Measurements from ENCODE around the gene USP30. TPM values are rescaled to one million over a fixed set of nuclear protein-coding genes. Genes with fewer than 3 reads are reported as not detected.
A peak's percentile ranks its signal among the peaks of the same experiment; 100 is the strongest.
"Not testable (repeated sequence)": the region's sequence is repeated elsewhere in the genome, so short reads cannot be mapped to it uniquely, and the experiment has no call there.

Gene USP30
- 10 to 100 TPM; 15.9 to 21.6 TPM for total RNA-seq

GRCh38 chr12:109052414-109053323, at the start of gene USP30:
Gene USP30 (plus strand): TSS chr12:109052576. CDS start chr12:109052679, 103 bp downstream.
- Mint-ChIP-seq H3K27me3 (ENCODE audit: low read depth) (no peaks in the 10 kb centered on the region), H3K4me1 (ENCODE audit: low read depth) (peaks cover 18% of the 10 kb centered on the region), H3K9me3 (no peaks in the 10 kb centered on the region), H3K27ac (peak within 1 kb of the TSS; percentile 93), H3K36me3 (ENCODE audit: insufficient read depth in 2 of 2) (peaks cover 0 to 4% of the 10 kb centered on the region in 2 donors), H3K4me3 (peak within 1 kb of the TSS; percentile 90 to 91)
- peak; percentile 85 to 95 for ATAC-seq (replicated peaks in 1 of 2)
- DNase-seq = peak; percentile 84 to 89

GRCh38 chr12:109004017-109004416, 48.4 kb upstream of the USP30 start:
- ATAC-seq (replicated peaks in 1 of 2) = no peak
- no peaks in the 10 kb centered on the region for H3K4me1 Mint-ChIP-seq (ENCODE audit: low read depth)
- no peak overlapping the region for H3K4me3 Mint-ChIP-seq
- DNase-seq = no peak
- H3K9me3 Mint-ChIP-seq = no peaks in the 10 kb centered on the region
- no peak overlapping the region for H3K27ac Mint-ChIP-seq
- peaks cover 11% of the 10 kb centered on the region for H3K27me3 Mint-ChIP-seq (ENCODE audit: low read depth)
- no peaks in the 10 kb centered on the region for H3K36me3 Mint-ChIP-seq (ENCODE audit: insufficient read depth in 2 of 2)

DNA sequence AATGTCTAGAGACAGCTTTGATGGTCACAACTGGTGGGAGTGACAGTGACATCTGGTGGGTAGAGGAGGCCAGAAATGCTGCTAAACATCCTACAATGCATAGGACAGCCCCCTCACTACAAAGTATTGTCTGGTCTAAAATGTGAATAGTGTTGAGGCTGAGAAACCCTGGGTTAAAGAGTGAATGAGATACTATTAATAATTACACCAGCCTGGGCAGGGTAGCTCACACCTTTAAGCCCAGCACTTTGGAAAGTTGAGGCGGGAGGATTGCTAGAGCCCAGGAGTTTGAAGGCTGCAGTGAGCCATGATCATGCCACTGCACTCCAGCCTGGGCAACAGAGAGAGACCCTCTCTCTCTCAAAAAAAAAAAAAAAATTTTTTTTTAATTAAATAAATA, 42.6 kb upstream of the USP30 start:
- ATAC-seq (replicated peaks in 1 of 2) = no peak
- no peak for DNase-seq
- H3K27ac Mint-ChIP-seq = no peak overlapping the region
- H3K27me3 Mint-ChIP-seq (ENCODE audit: low read depth) = peaks cover 28% of the 10 kb centered on the region
- no peaks in the 10 kb centered on the region for H3K36me3 Mint-ChIP-seq (ENCODE audit: insufficient read depth in 2 of 2)
- H3K4me3 Mint-ChIP-seq = no peak overlapping the region
- no peaks in the 10 kb centered on the region for H3K4me1 Mint-ChIP-seq (ENCODE audit: low read depth)
- H3K9me3 Mint-ChIP-seq = no peaks in the 10 kb centered on the region

DNA sequence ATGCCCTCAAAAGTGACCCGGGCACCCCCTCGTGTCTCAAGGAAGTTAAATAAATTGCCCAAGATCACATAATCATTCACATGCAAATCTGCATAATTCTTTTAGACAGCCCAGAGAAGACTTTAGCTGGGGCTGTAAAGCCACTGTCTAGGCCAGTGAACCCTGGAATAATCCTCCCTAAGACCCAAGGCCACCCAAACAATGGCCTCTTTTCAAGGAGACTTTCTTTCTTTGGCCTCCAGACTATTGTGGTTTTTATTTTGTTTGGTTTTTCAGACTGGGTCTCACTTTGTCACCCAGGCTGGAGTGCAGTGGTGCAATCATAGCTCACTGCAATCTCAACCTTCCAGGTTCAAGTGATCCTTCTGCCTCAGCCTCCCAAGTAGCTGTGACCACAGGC, 42.1 kb upstream of the USP30 start:
- Mint-ChIP-seq H3K4me3 (no peak overlapping the region), H3K9me3 (no peaks in the 10 kb centered on the region), H3K36me3 (ENCODE audit: insufficient read depth in 2 of 2) (no peaks in the 10 kb centered on the region), H3K4me1 (ENCODE audit: low read depth) (no peaks in the 10 kb centered on the region), H3K27ac (no peak overlapping the region), H3K27me3 (ENCODE audit: low read depth) (peaks cover 29% of the 10 kb centered on the region)
- DNase-seq (no peak), ATAC-seq (replicated peaks in 1 of 2) (no peak)

DNA sequence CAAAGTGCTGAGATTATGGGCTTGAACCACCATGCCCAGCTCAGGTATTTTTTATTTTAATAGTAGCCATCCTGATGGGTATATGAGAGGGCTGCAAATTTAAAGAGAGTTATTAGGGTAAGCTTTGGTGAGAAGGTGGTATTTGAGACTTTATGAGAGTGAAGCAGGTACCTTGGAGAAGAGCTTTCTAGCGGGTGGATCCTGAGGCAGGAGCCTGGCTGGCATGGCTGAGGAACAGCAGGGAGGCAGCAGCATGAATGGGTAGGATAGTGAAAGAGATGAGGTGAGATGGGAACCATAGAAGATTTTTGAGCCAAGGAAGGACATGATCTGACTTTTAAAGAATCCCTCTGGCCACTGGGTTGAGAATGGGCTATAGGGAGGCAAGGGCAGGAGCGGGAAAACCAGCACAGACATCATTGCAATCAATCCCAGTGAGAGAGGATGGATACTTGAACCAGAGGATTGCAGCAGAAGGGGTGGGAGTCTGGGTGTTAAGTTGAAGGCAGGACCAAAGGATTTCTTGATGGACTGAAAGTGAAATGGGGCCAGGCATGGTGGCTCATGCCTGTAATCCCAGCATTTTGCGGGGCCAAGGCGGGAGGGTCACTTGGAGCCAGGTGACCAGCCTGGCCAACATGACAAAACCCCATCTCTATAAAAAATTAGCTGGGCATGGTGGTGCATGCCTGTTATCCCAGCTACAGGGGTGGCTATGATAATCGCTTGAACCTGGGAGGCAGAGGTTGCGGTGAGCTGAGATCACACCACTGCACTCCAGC, 37.2 kb upstream of the USP30 start:
- Mint-ChIP-seq H3K4me1 (ENCODE audit: low read depth) (no peaks in the 10 kb centered on the region), H3K4me3 (no peak overlapping the region), H3K36me3 (ENCODE audit: insufficient read depth in 2 of 2) (no peaks in the 10 kb centered on the region), H3K27ac (no peak overlapping the region), H3K9me3 (no peaks in the 10 kb centered on the region), H3K27me3 (ENCODE audit: low read depth) (peaks cover 40% of the 10 kb centered on the region)
- DNase-seq (no peak), ATAC-seq (replicated peaks in 1 of 2) (no peak)

DNA sequence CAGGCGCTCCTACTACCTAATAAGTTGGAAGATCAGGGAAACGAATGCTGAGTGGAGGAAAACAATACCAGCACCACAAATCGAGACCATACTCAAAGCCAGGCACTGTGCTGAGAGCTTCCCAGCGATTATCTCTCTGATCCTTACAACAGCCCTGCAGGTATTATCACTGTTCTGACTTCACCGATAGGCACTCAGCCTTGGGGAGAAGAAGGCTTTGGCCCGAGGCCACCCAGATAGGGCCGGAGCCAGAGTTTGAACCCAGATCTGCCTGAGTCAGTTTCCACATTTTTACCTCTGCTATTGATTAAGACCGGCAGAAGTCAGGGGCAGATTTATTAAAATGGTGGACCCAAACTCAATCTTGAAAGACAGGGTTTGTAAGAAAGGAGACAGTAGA, 36.4 kb upstream of the USP30 start:
- Mint-ChIP-seq H3K4me1 (ENCODE audit: low read depth) (peaks cover 7% of the 10 kb centered on the region), H3K27me3 (ENCODE audit: low read depth) (peaks cover 47% of the 10 kb centered on the region), H3K9me3 (no peaks in the 10 kb centered on the region), H3K4me3 (no peak overlapping the region), H3K27ac (no peak overlapping the region), H3K36me3 (ENCODE audit: insufficient read depth in 2 of 2) (no peaks in the 10 kb centered on the region)
- DNase-seq (no peak), ATAC-seq (replicated peaks in 1 of 2) (no peak)

- no peak overlapping the region for H3K27ac Mint-ChIP-seq
- no peaks in the 10 kb centered on the region for H3K9me3 Mint-ChIP-seq
- H3K4me1 Mint-ChIP-seq (ENCODE audit: low read depth) = peaks cover 7% of the 10 kb centered on the region
- H3K27me3 Mint-ChIP-seq (ENCODE audit: low read depth) = peaks cover 48% of the 10 kb centered on the region
- no peak overlapping the region for H3K4me3 Mint-ChIP-seq
- DNase-seq (no peak), ATAC-seq (replicated peaks in 1 of 2) (no peak)
- H3K36me3 Mint-ChIP-seq (ENCODE audit: insufficient read depth in 2 of 2) = no peaks in the 10 kb centered on the region
Measured at GRCh38 chr12:109016978-109017377, 35.4 kb upstream of the USP30 start.

DNA sequence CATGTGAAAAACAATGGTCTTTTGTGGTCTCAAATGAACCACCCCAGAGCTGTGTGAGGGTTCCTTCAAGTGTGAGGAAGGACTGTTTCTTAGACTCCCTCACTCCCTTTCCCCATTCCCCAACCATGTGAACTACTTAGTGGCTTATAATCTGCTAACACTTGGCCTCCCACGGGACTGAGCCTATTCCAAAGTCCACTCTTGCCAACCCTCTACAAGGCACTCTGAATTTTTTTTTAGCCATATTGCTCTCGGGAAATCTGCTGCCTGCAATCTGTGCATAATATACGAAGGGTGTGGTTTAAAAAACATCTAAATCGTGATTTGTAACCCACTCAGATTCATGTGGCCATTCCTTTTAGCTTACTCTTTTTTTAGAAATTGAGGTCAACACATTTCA, 34.1 kb upstream of the USP30 start:
- H3K36me3 Mint-ChIP-seq (ENCODE audit: insufficient read depth in 2 of 2) = no peaks in the 10 kb centered on the region
- peaks cover 7% of the 10 kb centered on the region for H3K4me1 Mint-ChIP-seq (ENCODE audit: low read depth)
- ATAC-seq (replicated peaks in 1 of 2) (no peak), DNase-seq (no peak)
- peaks cover 50% of the 10 kb centered on the region for H3K27me3 Mint-ChIP-seq (ENCODE audit: low read depth)
- H3K4me3 Mint-ChIP-seq = no peak overlapping the region
- no peak overlapping the region for H3K27ac Mint-ChIP-seq
- H3K9me3 Mint-ChIP-seq = no peaks in the 10 kb centered on the region

DNA sequence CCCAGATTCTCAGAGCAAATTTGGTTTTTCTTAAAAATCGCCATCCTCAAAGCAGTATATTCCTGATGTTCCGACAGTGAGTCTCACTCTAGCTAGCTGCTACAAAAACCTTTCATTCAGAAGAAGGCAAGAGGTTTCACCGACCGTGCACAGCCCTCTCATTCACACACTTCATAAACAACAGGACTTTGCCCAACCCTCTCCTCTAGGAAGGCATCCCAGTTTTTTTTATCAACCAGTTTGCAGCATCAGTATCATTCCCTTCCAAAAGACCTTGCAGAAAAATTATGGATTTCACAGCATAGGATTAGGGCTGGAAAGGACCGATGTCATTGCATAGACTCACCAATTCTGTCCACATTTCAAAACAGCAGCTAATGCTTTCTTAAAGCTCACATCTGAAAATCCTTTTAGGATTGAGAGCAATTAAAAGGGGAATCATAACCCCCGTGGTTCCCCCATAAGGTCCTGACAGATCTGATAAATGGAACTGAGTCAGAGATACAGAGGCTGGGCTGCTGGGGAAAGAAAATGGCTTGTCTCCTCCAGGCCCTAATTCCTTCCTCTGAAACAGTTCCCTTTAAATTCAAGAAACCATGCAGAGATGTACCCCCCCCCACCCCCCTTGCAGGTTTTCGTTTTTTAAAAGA, 32.1 kb upstream of the USP30 start:
- H3K4me3 Mint-ChIP-seq = no peak overlapping the region

GRCh38 chr12:109020796-109021380, 31.5 kb upstream of the USP30 start, which contains the start of gene SVOP:
Gene SVOP (minus strand): TSS chr12:109021068. CDS start chr12:109020868, 200 bp downstream.
- no peaks in the 10 kb centered on the region for H3K9me3 Mint-ChIP-seq
- H3K4me3 Mint-ChIP-seq = peak within 1 kb of the TSS in 1 of 2 donors; percentile 24
- no peaks in the 10 kb centered on the region for H3K36me3 Mint-ChIP-seq (ENCODE audit: insufficient read depth in 2 of 2)
- H3K27ac Mint-ChIP-seq = no peak within 1 kb of the TSS
- peaks cover 7% of the 10 kb centered on the region for H3K4me1 Mint-ChIP-seq (ENCODE audit: low read depth)
- DNase-seq = peak; percentile 9 to 11
- peaks cover 34% of the 10 kb centered on the region for H3K27me3 Mint-ChIP-seq (ENCODE audit: low read depth)
- ATAC-seq (replicated peaks in 1 of 2) = peak in 1 of 2 donors; percentile 32

More for the DNA sequence above, 32.1 kb upstream of the USP30 start:
- Mint-ChIP-seq H3K27me3 (ENCODE audit: low read depth) (peaks cover 36% of the 10 kb centered on the region), H3K4me1 (ENCODE audit: low read depth) (peaks cover 7% of the 10 kb centered on the region), H3K36me3 (ENCODE audit: insufficient read depth in 2 of 2) (no peaks in the 10 kb centered on the region), H3K27ac (no peak overlapping the region), H3K9me3 (no peaks in the 10 kb centered on the region)
- DNase-seq (no peak), ATAC-seq (replicated peaks in 1 of 2) (no peak)

GRCh38 chr12:109027767-109028166, 24.6 kb upstream of the USP30 start:
- no peak for DNase-seq
- H3K27me3 Mint-ChIP-seq (ENCODE audit: low read depth) = peaks cover 19% of the 10 kb centered on the region
- no peaks in the 10 kb centered on the region for H3K36me3 Mint-ChIP-seq (ENCODE audit: insufficient read depth in 2 of 2)
- no peak for ATAC-seq (replicated peaks in 1 of 2)
- H3K4me1 Mint-ChIP-seq (ENCODE audit: low read depth) = no peaks in the 10 kb centered on the region
- H3K9me3 Mint-ChIP-seq = no peaks in the 10 kb centered on the region
- H3K27ac Mint-ChIP-seq = no peak overlapping the region
- no peak overlapping the region for H3K4me3 Mint-ChIP-seq

DNA sequence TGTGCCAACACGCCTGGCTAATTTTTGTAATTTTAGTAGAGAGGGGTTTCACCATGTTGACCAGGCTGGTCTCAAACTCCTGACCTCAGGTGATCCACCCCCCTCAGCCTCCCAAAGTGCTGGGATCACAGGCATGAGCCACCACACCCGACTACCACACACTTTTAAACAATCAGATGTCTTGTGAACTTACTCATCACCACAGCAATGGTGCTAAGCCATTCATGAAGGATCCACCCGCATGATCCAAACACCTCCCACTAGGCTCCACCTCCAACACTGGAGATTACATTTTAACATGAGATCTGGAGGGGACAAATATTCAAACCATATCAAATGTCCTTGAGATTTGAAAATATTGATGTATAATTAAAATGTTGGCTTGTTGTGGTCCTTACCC, 23.8 kb upstream of the USP30 start:
- ATAC-seq (replicated peaks in 1 of 2); H3K36me3 Mint-ChIP-seq (ENCODE audit: insufficient read depth in 2 of 2); H3K4me1 Mint-ChIP-seq (ENCODE audit: low read depth); H3K9me3 Mint-ChIP-seq; H3K4me3 Mint-ChIP-seq; DNase-seq; H3K27ac Mint-ChIP-seq: not testable (repeated sequence)
- peaks cover 19% of the 10 kb centered on the region for H3K27me3 Mint-ChIP-seq (ENCODE audit: low read depth)

Measured in activated T-cell treated with anti-CD3 and anti-CD28 coated beads, Interleukin-2, amount 50 U/mL, for 72 hours (primary cell).